HFF-Myc (cell line): ENCODE results near the gene ZNF512.

ENCODE experiments used
- DNase-seq: peaks from one replicate; pipeline ENCODE4 v3.0.0-alpha.2; 2011; ENCODE audit warnings: low read depth; ENCODE audit errors: extremely low read depth
- H3K4me3 ChIP-seq: replicated peaks from 2 replicates; pipeline ENCODE4 v1.5.1; 2011; ENCODE audit warnings: low read depth, mild to moderate bottlenecking, control low read depth, low read length
- CTCF ChIP-seq: IDR thresholded peaks from 2 replicates; pipeline ENCODE4 v1.5.1; 2012; ENCODE audit warnings: mild to moderate bottlenecking, low read depth, low read length, control low read depth; ENCODE audit errors: missing control alignments

The ZNF512 gene

DNA sequence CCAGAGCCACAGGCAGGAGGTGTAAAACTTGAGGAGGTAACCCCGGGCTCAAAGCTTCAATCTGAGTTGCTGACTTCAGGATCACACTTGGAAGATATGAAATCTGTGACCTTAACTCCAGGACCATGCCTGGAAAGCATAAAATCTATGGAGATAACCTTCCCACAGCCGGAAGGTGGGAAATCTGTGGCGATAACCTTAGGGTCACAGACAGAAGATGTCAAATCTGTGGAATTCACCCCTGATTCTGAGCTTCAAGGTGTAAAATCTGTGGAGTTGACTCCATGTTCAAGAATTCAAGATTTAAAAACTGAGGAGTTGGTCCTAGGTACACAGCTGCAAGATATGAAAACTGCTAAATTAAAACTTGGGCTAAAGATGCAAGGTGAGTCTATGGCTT lies 11.6 kb upstream of the ZNF512 start:
- DNase-seq: no peak
- H3K4me3 ChIP-seq: no peak overlapping the region
- no peak for TF ChIP-seq CTCF

DNA sequence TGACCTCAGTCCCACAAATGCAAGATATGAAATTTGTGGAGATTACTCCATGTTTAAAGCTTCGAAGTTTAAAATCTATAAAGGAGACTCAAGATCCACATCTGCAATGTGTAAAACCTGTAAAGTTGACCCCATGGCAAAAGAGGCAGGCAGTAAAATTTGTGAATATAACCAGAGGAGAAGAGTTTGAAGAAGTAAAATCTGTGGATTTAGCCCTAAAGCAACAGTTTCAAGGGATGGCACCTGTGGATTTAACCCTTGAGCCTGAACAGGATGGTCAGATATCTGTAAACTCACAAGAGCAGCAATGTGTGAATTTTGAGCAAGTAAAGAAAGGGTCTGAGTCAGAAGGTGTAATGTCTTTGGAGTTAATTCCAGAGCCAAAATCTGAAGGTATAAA lies 11.2 kb upstream of the ZNF512 start:
- TF ChIP-seq CTCF: no peak
- DNase-seq: no peak
- no peak overlapping the region for H3K4me3 ChIP-seq

GRCh38 chr2:27572439-27572838 lies 10.4 kb upstream of the ZNF512 start:
- no peak for TF ChIP-seq CTCF
- no peak overlapping the region for H3K4me3 ChIP-seq
- no peak for DNase-seq

GRCh38 chr2:27572998-27573429 lies 9.8 kb upstream of the ZNF512 start:
- H3K4me3 ChIP-seq: no peak overlapping the region
- DNase-seq: no peak
- no peak for TF ChIP-seq CTCF

- no peak for TF ChIP-seq CTCF
- DNase-seq: no peak
- no peak overlapping the region for H3K4me3 ChIP-seq
Measured at GRCh38 chr2:27573452-27573851, 9.4 kb upstream of the ZNF512 start.

GRCh38 chr2:27581417-27582128 lies 1.3 kb upstream of the ZNF512 start:
- no peak for DNase-seq
- no peak for TF ChIP-seq CTCF
- H3K4me3 ChIP-seq: no peak overlapping the region
